Mesendoderm (in vitro differentiated cells): ENCODE measurements around the gene GSAP.

Experiments
- DNase-seq: peaks from one replicate; pipeline ENCODE4 v3.0.0; 2013
- H2AK5ac ChIP-seq: 2 replicates; pipeline ENCODE4 v1.6.1; 2013; ENCODE audit warnings: low read length, inconsistent platforms
- H2BK120ac ChIP-seq: 2 replicates; pipeline ENCODE4 v1.6.1; 2013; ENCODE audit warnings: low read depth, mild to moderate bottlenecking, low read length, moderate library complexity, mixed read lengths
- H2BK15ac ChIP-seq: replicated peaks from 2 replicates; pipeline ENCODE4 v1.6.1; 2013; ENCODE audit warnings: low read depth, mild to moderate bottlenecking, moderate library complexity
- H2BK5ac ChIP-seq: 2 replicates; pipeline ENCODE4 v1.6.1; 2013; ENCODE audit warnings: low read length, inconsistent platforms
- H3K18ac ChIP-seq: 2 replicates; pipeline ENCODE4 v1.6.1; 2013; ENCODE audit warnings: mild to moderate bottlenecking, low read length, mixed read lengths
- H3K23ac ChIP-seq: one replicate; pipeline ENCODE4 v1.6.1; 2013; ENCODE audit warnings: low read length
- H3K27ac ChIP-seq: 2 replicates; pipeline ENCODE4 v1.5.1; 2013; ENCODE audit warnings: low read depth, mild to moderate bottlenecking, inconsistent platforms, low read length, moderate library complexity
- H3K27me3 ChIP-seq: 2 replicates; pipeline ENCODE4 v1.6.1; 2013; ENCODE audit warnings: low read length, control low read depth, mild to moderate bottlenecking, inconsistent platforms; ENCODE audit not compliant: insufficient read depth, poor library complexity
- H3K36me3 ChIP-seq: 2 replicates; pipeline ENCODE4 v1.6.1; 2013; ENCODE audit warnings: low read length, inconsistent platforms; ENCODE audit not compliant: control insufficient read depth, insufficient read depth
- H3K4ac ChIP-seq: one replicate; pipeline ENCODE4 v1.6.1; 2013; ENCODE audit warnings: low read depth, mild to moderate bottlenecking, low read length, moderate library complexity
- H3K4me1 ChIP-seq: 2 replicates; pipeline ENCODE4 v1.6.1; 2013; ENCODE audit warnings: low read depth, low read length, inconsistent platforms; ENCODE audit not compliant: control insufficient read depth
- H3K4me2 ChIP-seq: 2 replicates; pipeline ENCODE4 v1.6.1; 2013; ENCODE audit warnings: low read length
- H3K4me3 ChIP-seq: 2 replicates; pipeline ENCODE4 v1.5.1; 2013; ENCODE audit warnings: mild to moderate bottlenecking, low read length
- H3K56ac ChIP-seq: one replicate; pipeline ENCODE4 v1.6.1; 2013; ENCODE audit warnings: low read length
- H3K79me1 ChIP-seq: 2 replicates; pipeline ENCODE4 v1.6.1; 2013; ENCODE audit warnings: low read length, inconsistent platforms
- H3K79me2 ChIP-seq: 2 replicates; pipeline ENCODE4 v1.6.1; 2013; ENCODE audit warnings: mild to moderate bottlenecking, low read length; ENCODE audit not compliant: control insufficient read depth, insufficient read depth
- H3K9ac ChIP-seq: 2 replicates; pipeline ENCODE4 v1.6.1; 2013; ENCODE audit warnings: low read length, inconsistent platforms
- H4K5ac ChIP-seq: one replicate; pipeline ENCODE4 v1.6.1; 2013; ENCODE audit warnings: low read length
- H4K8ac ChIP-seq: one replicate; pipeline ENCODE4 v1.6.1; 2013; ENCODE audit warnings: low read depth, mild to moderate bottlenecking, control low read depth, low read length, moderate library complexity
- WGBS: extraction: QIAGEN DNeasy Blood & Tissue Kit; methylation state at CpG from one replicate; pipeline ENCODE4 v1.1.7; 2013; ENCODE audit warnings: low lambda C conversion rate, missing lambda C conversion rate; ENCODE audit not compliant: insufficient coverage; ENCODE audit errors: extremely low coverage; 5-methylcytosine and 5-hydroxymethylcytosine counted together

Gene GSAP

GRCh38 chr7:77353911-77354310, 62.2 kb downstream of the GSAP start:
- no peak overlapping the region for H2BK15ac ChIP-seq
- H3K36me3 ChIP-seq, result no peaks in the 10 kb centered on the region
- no CpG with 5 or more reads among the region's 6 CpGs for WGBS

GRCh38 chr7:77353407-77353721, 62.8 kb downstream of the GSAP start:
- Histone ChIP-seq H3K23ac (no peak overlapping the region), H3K4me1 (peaks cover 5% of the 10 kb centered on the region), H3K9ac (no peak overlapping the region), H3K36me3 (no peaks in the 10 kb centered on the region), H3K18ac (no peak overlapping the region), H2BK15ac (no peak overlapping the region), H3K27me3 (no peaks in the 10 kb centered on the region), H3K79me1 (no peaks in the 10 kb centered on the region), H2AK5ac (no peak overlapping the region), H3K4ac (no peak overlapping the region), H3K79me2 (no peaks in the 10 kb centered on the region), H2BK120ac (no peak overlapping the region), H4K8ac (no peak overlapping the region), H2BK5ac (no peak overlapping the region), H3K56ac (no peak overlapping the region), H3K27ac (no peak overlapping the region), H3K4me2 (no peak overlapping the region), H3K4me3 (no peak overlapping the region), H4K5ac (no peak overlapping the region)
- WGBS, result no CpG with 5 or more reads among the region's 1 CpG
- no peak for DNase-seq

More at GRCh38 chr7:77353911-77354310, 62.2 kb downstream of the GSAP start:
- Histone ChIP-seq H4K5ac (no peak overlapping the region), H3K23ac (no peak overlapping the region), H3K4me3 (no peak overlapping the region), H4K8ac (no peak overlapping the region), H3K27me3 (no peaks in the 10 kb centered on the region), H3K4ac (no peak overlapping the region), H3K18ac (no peak overlapping the region), H3K79me2 (no peaks in the 10 kb centered on the region), H2AK5ac (no peak overlapping the region), H3K9ac (no peak overlapping the region), H3K27ac (no peak overlapping the region), H3K79me1 (no peaks in the 10 kb centered on the region), H3K56ac (no peak overlapping the region), H3K4me2 (no peak overlapping the region), H3K4me1 (peaks cover 4% of the 10 kb centered on the region), H2BK5ac (no peak overlapping the region), H2BK120ac (no peak overlapping the region)
- peak; percentile 32 for DNase-seq

- Histone ChIP-seq H3K56ac (no peak overlapping the region), H3K79me1 (no peaks in the 10 kb centered on the region), H3K79me2 (no peaks in the 10 kb centered on the region), H3K27me3 (no peaks in the 10 kb centered on the region), H4K5ac (no peak overlapping the region), H2BK5ac (no peak overlapping the region), H3K27ac (no peak overlapping the region), H3K4me2 (no peak overlapping the region), H2BK15ac (no peak overlapping the region), H3K18ac (no peak overlapping the region), H3K23ac (no peak overlapping the region), H3K9ac (no peak overlapping the region), H2BK120ac (no peak overlapping the region), H3K4me3 (no peak overlapping the region), H4K8ac (no peak overlapping the region), H3K36me3 (no peaks in the 10 kb centered on the region), H3K4me1 (peaks cover 7% of the 10 kb centered on the region), H3K4ac (no peak overlapping the region), H2AK5ac (no peak overlapping the region)
- DNase-seq, result no peak
- WGBS, result no CpG with 5 or more reads among the region's 4 CpGs
Observed at GRCh38 chr7:77352665-77353406, 63.3 kb downstream of the GSAP start.

GRCh38 chr7:77351539-77352004, 64.6 kb downstream of the GSAP start:
- no CpG with 5 or more reads among the region's 5 CpGs for WGBS

GRCh38 chr7:77349141-77349540, 67.0 kb downstream of the GSAP start:
- Histone ChIP-seq H3K18ac (no peak overlapping the region), H3K27ac (no peak overlapping the region), H3K23ac (no peak overlapping the region), H3K36me3 (no peaks in the 10 kb centered on the region), H4K8ac (no peak overlapping the region), H3K79me1 (no peaks in the 10 kb centered on the region), H3K4ac (no peak overlapping the region), H2BK15ac (no peak overlapping the region), H2BK120ac (no peak overlapping the region), H3K27me3 (no peaks in the 10 kb centered on the region), H3K4me3 (no peak overlapping the region), H3K4me1 (peaks cover 9% of the 10 kb centered on the region), H3K4me2 (no peak overlapping the region), H4K5ac (no peak overlapping the region), H2BK5ac (no peak overlapping the region), H3K9ac (no peak overlapping the region), H2AK5ac (no peak overlapping the region), H3K79me2 (no peaks in the 10 kb centered on the region), H3K56ac (no peak overlapping the region)
- DNase-seq, result peak; percentile 21

More at GRCh38 chr7:77351539-77352004, 64.6 kb downstream of the GSAP start:
- Histone ChIP-seq H2BK5ac (no peak overlapping the region), H3K79me2 (no peaks in the 10 kb centered on the region), H3K79me1 (no peaks in the 10 kb centered on the region), H2AK5ac (no peak overlapping the region), H3K36me3 (no peaks in the 10 kb centered on the region), H3K4me2 (no peak overlapping the region), H3K4ac (no peak overlapping the region), H4K5ac (no peak overlapping the region), H4K8ac (no peak overlapping the region), H3K27me3 (no peaks in the 10 kb centered on the region), H3K23ac (no peak overlapping the region), H3K4me3 (no peak overlapping the region), H3K9ac (no peak overlapping the region), H2BK15ac (no peak overlapping the region), H2BK120ac (no peak overlapping the region), H3K18ac (no peak overlapping the region), H3K27ac (no peak overlapping the region), H3K4me1 (peaks cover 7% of the 10 kb centered on the region), H3K56ac (no peak overlapping the region)
- DNase-seq, result peak; percentile 40

- H2BK120ac ChIP-seq, result no peak overlapping the region
- no peak overlapping the region for H3K4me2 ChIP-seq
- no peak overlapping the region for H3K23ac ChIP-seq
- H4K5ac ChIP-seq, result no peak overlapping the region
- no peak overlapping the region for H3K4me3 ChIP-seq
- H3K4ac ChIP-seq, result no peak overlapping the region
- no peak overlapping the region for H3K56ac ChIP-seq
- H4K8ac ChIP-seq, result peak overlapping the region; percentile 28
- peak; percentile 28 for DNase-seq
- H2BK15ac ChIP-seq, result no peak overlapping the region
- H3K79me2 ChIP-seq, result no peaks in the 10 kb centered on the region
- H3K9ac ChIP-seq, result no peak overlapping the region
- H3K4me1 ChIP-seq, result peaks cover 9% of the 10 kb centered on the region
- H2BK5ac ChIP-seq, result no peak overlapping the region
- H3K36me3 ChIP-seq, result no peaks in the 10 kb centered on the region
- H2AK5ac ChIP-seq, result no peak overlapping the region
- H3K27me3 ChIP-seq, result no peaks in the 10 kb centered on the region
- no peak overlapping the region for H3K18ac ChIP-seq
- no CpG with 5 or more reads among the region's 3 CpGs for WGBS
- no peaks in the 10 kb centered on the region for H3K79me1 ChIP-seq
- H3K27ac ChIP-seq, result peak overlapping the region; percentile 53
Observed at GRCh38 chr7:77348371-77348813, 67.8 kb downstream of the GSAP start.
